HepG2 (cell line): ENCODE measurements around the gene RARA. TPM values are rescaled to one million over a fixed set of nuclear protein-coding genes. Genes with fewer than 3 reads are reported as not detected.

ENCODE experiments used
- ATAC-seq: fragments of 200-7000 bp; cut with Tn5 transposase; 3 replicates; pipeline ENCODE4 v1.9.1; 2020; ENCODE audit warnings: mild to moderate bottlenecking, moderate library complexity
- BruUV-seq: library from RNA; stranded (reverse); fragments of 400-500 nt; replicated peaks from 2 replicates; lab custom pipeline; 2021; lab: Mats Ljungman, UMichigan
- CTCF ChIA-PET: fragments of 300-600 bp; formaldehyde crosslinking; extraction: SDS; loops from one replicate; lab custom pipeline; 2021; ENCODE audit warnings: low total read pairs, inconsistent platforms, low intra/inter-chr PET ratio; lab: Yijun Ruan, JAX
- POLR2A ChIA-PET: fragments of 350-600 bp; sonication (Branson Sonifier 250); formaldehyde crosslinking; loops from one replicate; lab custom pipeline; 2020; ENCODE audit warnings: antibody characterized with exemption, inconsistent platforms; lab: Yijun Ruan, JAX
- DNase-seq: peaks from one replicate; pipeline ENCODE4 v3.0.0-alpha.2; 2015; ENCODE audit warnings: low spot score
- FAIRE-seq: peaks from 3 replicates; lab custom pipeline; 2011; peaks lifted over from hg19 to GRCh38; lab: Jason Lieb, UNC
- H2AFZ ChIP-seq: one replicate; pipeline ENCODE4 v1.6.1; 2011; ENCODE audit warnings: low read length, inconsistent platforms
- H3K27ac ChIP-seq: fragments of 300-600 bp; 3 replicates; pipeline ENCODE4 v1.8.0; 2011; ENCODE audit warnings: mixed run types, mild to moderate bottlenecking, mixed read lengths, low read length, inconsistent platforms; ENCODE audit not compliant: insufficient read depth; ENCODE audit errors: extremely low read length
- H3K27me3 ChIP-seq, 2 experiments: fragments of 200-600 bp in 1 of 2; 2 replicates in 1 of 2; 3 replicates in 1 of 2; pipeline versions ENCODE4 v1.6.0 to v1.8.0; 2011; ENCODE audit warnings: low read length in 2 of 2, mild to moderate bottlenecking in 2 of 2, moderate library complexity in 2 of 2, inconsistent platforms in 1 of 2; ENCODE audit not compliant: insufficient read depth in 2 of 2, control insufficient read depth in 1 of 2
- H3K36me3 ChIP-seq, 2 experiments: fragments of 200-600 bp in 1 of 2; replicated peaks in 1 of 2; 2 replicates in 1 of 2; 3 replicates in 1 of 2; pipeline versions ENCODE4 v1.5.1 to v1.8.0; 2011; ENCODE audit warnings: low read length in 2 of 2, inconsistent platforms in 1 of 2; ENCODE audit not compliant: insufficient read depth in 2 of 2, control insufficient read depth in 1 of 2
- H3K4me1 ChIP-seq: 2 replicates; pipeline ENCODE4 v1.5.1; 2012; ENCODE audit warnings: low read length, inconsistent platforms; ENCODE audit not compliant: insufficient read depth
- H3K4me2 ChIP-seq: 2 replicates; pipeline ENCODE4 v1.6.0; 2011; ENCODE audit warnings: low read depth, low read length, inconsistent platforms
- H3K4me3 ChIP-seq, 3 experiments: fragments of 200-600 bp in 1 of 3; sonication (generic), shearing (Covaris generic) in 1 of 3; replicated peaks in 1 of 3; 2 replicates each; pipeline ENCODE4 v1.5.1; 2011 to 2016; ENCODE audit warnings: low read length in 3 of 3, inconsistent platforms in 2 of 3, low read depth in 2 of 3, mild to moderate bottlenecking in 2 of 3, control low read depth in 1 of 3, mixed read lengths in 1 of 3; ENCODE audit not compliant: insufficient read depth in 1 of 3
- H3K79me2 ChIP-seq: one replicate; pipeline ENCODE4 v1.6.1; 2011; ENCODE audit warnings: low read length, inconsistent platforms; ENCODE audit not compliant: insufficient read depth
- H3K9ac ChIP-seq: 2 replicates; pipeline ENCODE4 v1.6.0; 2011; ENCODE audit warnings: mild to moderate bottlenecking, low read depth, low read length, inconsistent platforms; ENCODE audit not compliant: insufficient read depth
- H3K9me3 ChIP-seq: 2 replicates; pipeline ENCODE4 v1.5.1; 2012; ENCODE audit warnings: mild to moderate bottlenecking, low read length
- H4K20me1 ChIP-seq: 2 replicates; pipeline ENCODE4 v1.6.0; 2011; ENCODE audit warnings: inconsistent platforms, mild to moderate bottlenecking, low read length, moderate library complexity; ENCODE audit not compliant: insufficient read depth
- HNRNPUL1 ChIP-seq: fragments of 200-400 bp; formaldehyde crosslinking; IDR thresholded peaks from 2 replicates; pipeline ENCODE4 v1.6.1; 2017; ENCODE audit warnings: low read depth, mild to moderate bottlenecking, low read length, moderate library complexity
- NR2F6 ChIP-seq, 2 experiments: IDR thresholded peaks; 2 replicates each; pipeline ENCODE4 v1.6.1; 2016; ENCODE audit warnings: antibody characterized with exemption in 1 of 2, mild to moderate bottlenecking in 1 of 2
- ZNF12 ChIP-seq: sonication (generic); formaldehyde crosslinking; IDR thresholded peaks from 2 replicates; pipeline ENCODE4 v1.5.0; 2020; ENCODE audit warnings: missing genetic modification reagents
- WGBS: methylation state at CpG from one replicate; pipeline ENCODE4 v1.1.6; 2017; ENCODE audit warnings: low lambda C conversion rate; 5-methylcytosine and 5-hydroxymethylcytosine counted together
- in situ Hi-C: cut with HindIII; loops from 2 replicates; pipeline ENCODE4 v1.10.0; 2017; ENCODE audit warnings: low pct_unique_long_range_greater_than_20kb; ENCODE audit not compliant: extremely low pct_ligation_motif_present
- intact Hi-C: fragments of 100-400 bp; cut with micrococcal nuclease; formaldehyde crosslinking; loops from one replicate; pipeline ENCODE4 v1.10.0; 2022; ENCODE audit not compliant: unreplicated experiment
- polyA plus RNA-seq, 8 experiments: library from polyadenylated mRNA; depleted of rRNA in 3 of 8; stranded (reverse) in 7 of 8; unstranded in 1 of 8; fragments of >200 nt; fragmentation: Illumina TruSeq in 4 of 8; extraction: Trizol in 4 of 8; gene quantifications; 2 replicates each; pipeline versions ENCODE4 v1.2.1 to v1.2.3, GENCODE V29; 2011 to 2016; ENCODE audit warnings: low read depth in 4 of 8, missing spikeins in 1 of 8, mixed read lengths in 1 of 8; ENCODE audit not compliant: insufficient read depth in 1 of 8
- total RNA-seq, 5 experiments: library from RNA; depleted of rRNA; stranded (reverse); fragments of >200 nt; fragmentation: Illumina TruSeq; extraction: Trizol; gene quantifications; 2 replicates each; pipeline ENCODE4 v1.2.3, GENCODE V29; 2016; ENCODE audit warnings: low read depth in 1 of 5
- TF ChIP-seq, protein P1 (sequence below): sonication (generic); formaldehyde crosslinking; IDR thresholded peaks from 2 replicates; pipeline ENCODE4 v1.4.0; 2020; ENCODE audit warnings: mild to moderate bottlenecking, missing genetic modification reagents
- TF ChIP-seq, protein P2 (sequence below): sonication (generic); formaldehyde crosslinking; IDR thresholded peaks from 2 replicates; pipeline ENCODE4 v1.9.0; 2021; ENCODE audit warnings: mild to moderate bottlenecking, missing genetic modification reagents

Gene RARA
- total and polyA plus RNA-seq, 2 of the 13 experiments (the other 11 are each of a cell fraction or from before 2014, with no cell fraction given) = 6.4 to 8.6 TPM

DNA sequence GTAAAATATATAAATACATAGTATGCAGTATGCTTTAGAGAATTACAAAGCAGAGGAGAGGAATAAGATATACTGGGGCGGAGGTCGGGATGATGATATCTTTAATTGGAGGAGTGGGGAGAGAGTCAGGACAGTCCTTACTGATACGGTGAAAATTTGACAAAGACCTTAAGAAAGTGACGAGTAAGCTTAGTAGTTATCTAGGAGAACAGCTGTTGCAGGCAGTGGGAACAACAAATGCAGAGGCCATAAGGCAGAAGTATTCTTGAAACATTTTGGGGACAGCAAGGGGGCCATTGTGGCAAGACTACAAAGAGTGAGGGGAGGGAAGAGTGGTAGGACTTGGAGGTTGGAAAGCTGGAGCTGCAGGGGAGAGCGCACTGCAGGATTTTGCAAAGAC lies 43.6 kb upstream of the RARA start:
- TF ChIP-seq NR2F6 (IDR thresholded peaks at IDR 0.05) (no peak), NR2F6 (CRISPR knock-in tag; IDR thresholded peaks at IDR 0.05) (no peak), ZNF12 (CRISPR knock-in tag) (no peak), HNRNPUL1 (no peak)
- TF ChIP-seq, protein P1, sequence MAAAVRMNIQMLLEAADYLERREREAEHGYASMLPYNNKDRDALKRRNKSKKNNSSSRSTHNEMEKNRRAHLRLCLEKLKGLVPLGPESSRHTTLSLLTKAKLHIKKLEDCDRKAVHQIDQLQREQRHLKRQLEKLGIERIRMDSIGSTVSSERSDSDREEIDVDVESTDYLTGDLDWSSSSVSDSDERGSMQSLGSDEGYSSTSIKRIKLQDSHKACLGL (CRISPR knock-in tag) = no peak
- TF ChIP-seq, protein P2, sequence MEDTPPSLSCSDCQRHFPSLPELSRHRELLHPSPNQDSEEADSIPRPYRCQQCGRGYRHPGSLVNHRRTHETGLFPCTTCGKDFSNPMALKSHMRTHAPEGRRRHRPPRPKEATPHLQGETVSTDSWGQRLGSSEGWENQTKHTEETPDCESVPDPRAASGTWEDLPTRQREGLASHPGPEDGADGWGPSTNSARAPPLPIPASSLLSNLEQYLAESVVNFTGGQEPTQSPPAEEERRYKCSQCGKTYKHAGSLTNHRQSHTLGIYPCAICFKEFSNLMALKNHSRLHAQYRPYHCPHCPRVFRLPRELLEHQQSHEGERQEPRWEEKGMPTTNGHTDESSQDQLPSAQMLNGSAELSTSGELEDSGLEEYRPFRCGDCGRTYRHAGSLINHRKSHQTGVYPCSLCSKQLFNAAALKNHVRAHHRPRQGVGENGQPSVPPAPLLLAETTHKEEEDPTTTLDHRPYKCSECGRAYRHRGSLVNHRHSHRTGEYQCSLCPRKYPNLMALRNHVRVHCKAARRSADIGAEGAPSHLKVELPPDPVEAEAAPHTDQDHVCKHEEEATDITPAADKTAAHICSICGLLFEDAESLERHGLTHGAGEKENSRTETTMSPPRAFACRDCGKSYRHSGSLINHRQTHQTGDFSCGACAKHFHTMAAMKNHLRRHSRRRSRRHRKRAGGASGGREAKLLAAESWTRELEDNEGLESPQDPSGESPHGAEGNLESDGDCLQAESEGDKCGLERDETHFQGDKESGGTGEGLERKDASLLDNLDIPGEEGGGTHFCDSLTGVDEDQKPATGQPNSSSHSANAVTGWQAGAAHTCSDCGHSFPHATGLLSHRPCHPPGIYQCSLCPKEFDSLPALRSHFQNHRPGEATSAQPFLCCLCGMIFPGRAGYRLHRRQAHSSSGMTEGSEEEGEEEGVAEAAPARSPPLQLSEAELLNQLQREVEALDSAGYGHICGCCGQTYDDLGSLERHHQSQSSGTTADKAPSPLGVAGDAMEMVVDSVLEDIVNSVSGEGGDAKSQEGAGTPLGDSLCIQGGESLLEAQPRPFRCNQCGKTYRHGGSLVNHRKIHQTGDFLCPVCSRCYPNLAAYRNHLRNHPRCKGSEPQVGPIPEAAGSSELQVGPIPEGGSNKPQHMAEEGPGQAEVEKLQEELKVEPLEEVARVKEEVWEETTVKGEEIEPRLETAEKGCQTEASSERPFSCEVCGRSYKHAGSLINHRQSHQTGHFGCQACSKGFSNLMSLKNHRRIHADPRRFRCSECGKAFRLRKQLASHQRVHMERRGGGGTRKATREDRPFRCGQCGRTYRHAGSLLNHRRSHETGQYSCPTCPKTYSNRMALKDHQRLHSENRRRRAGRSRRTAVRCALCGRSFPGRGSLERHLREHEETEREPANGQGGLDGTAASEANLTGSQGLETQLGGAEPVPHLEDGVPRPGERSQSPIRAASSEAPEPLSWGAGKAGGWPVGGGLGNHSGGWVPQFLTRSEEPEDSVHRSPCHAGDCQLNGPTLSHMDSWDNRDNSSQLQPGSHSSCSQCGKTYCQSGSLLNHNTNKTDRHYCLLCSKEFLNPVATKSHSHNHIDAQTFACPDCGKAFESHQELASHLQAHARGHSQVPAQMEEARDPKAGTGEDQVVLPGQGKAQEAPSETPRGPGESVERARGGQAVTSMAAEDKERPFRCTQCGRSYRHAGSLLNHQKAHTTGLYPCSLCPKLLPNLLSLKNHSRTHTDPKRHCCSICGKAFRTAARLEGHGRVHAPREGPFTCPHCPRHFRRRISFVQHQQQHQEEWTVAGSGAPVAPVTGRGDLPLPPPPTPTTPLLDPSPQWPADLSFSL (CRISPR knock-in tag) = no peak
- peaks cover 38 to 55% of the 10 kb centered on the region in 2 experiments for H3K36me3 ChIP-seq
- H3K9me3 ChIP-seq = no peaks in the 10 kb centered on the region
- no peak overlapping the region for H3K4me2 ChIP-seq
- no peaks in the 10 kb centered on the region for H3K27me3 ChIP-seq
- FAIRE-seq = no peak
- no peaks in the 10 kb centered on the region for H3K79me2 ChIP-seq
- no peak overlapping the region for H2AFZ ChIP-seq
- no TSS peak for BruUV-seq
- in situ Hi-C loops = no loop called here
- H3K27ac ChIP-seq = no peak overlapping the region
- ChIA-PET CTCF (no interaction called here), POLR2A (no interaction called here)
- ATAC-seq = no peak
- no peak overlapping the region for H3K9ac ChIP-seq
- intact Hi-C loops = no loop called here
- WGBS = 96% methylated on average over 5 of the region's 5 CpGs
- H3K4me3 ChIP-seq = no peak overlapping the region
- no peak for DNase-seq
- no peaks in the 10 kb centered on the region for H4K20me1 ChIP-seq
- H3K4me1 ChIP-seq = peaks cover 15% of the 10 kb centered on the region
